AG08395 (cell line): ENCODE measurements around the gene DBT.
"Not testable (repeated sequence)": the region's sequence is repeated elsewhere in the genome, so short reads cannot be mapped to it uniquely, and the experiment has no call there.

ENCODE experiments used
- DNase-seq: peaks from one replicate; pipeline ENCODE4 v3.0.0; 2012; ENCODE audit warnings: mixed read lengths, low spot score

Gene DBT

DNA sequence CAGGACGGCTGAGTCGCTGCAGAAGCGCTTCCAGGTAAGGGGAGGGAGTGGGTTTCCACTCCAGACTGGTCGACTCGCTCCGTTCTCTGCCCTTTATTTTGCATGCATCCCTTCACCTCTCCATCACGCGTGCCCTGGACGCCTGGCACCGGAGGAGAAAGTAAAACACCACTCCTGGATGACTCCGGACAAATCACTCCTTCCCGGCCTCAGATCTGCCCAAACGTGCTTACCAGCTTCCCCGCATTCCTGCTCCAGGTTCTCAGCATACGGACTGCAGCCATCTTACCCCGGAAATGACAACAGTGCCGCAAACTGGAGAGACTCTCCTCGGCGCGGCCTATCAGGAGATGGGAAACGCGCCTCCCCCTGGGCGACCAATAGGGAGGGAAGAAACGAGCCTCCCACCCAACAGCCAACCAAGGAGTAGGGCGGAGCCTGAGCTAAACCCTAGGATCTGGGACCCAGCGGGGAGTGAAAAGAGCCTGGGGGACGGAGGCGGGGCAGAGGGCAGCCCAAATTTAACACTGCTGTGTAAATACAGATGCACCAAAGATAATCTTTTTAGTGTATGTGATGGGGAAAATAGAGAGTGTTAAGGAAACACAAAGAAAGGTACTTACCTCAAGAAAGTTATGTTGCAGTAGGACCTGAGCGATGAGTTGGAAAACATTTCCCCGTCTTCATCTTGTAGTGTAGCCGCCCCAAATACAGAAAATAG is at the start of gene DBT:
DBT (minus strand) TSS at position 298 of the 721 bp plus-strand sequence; CDS start at position 284, 14 bp downstream.
- peak; percentile 99 for DNase-seq

DNA sequence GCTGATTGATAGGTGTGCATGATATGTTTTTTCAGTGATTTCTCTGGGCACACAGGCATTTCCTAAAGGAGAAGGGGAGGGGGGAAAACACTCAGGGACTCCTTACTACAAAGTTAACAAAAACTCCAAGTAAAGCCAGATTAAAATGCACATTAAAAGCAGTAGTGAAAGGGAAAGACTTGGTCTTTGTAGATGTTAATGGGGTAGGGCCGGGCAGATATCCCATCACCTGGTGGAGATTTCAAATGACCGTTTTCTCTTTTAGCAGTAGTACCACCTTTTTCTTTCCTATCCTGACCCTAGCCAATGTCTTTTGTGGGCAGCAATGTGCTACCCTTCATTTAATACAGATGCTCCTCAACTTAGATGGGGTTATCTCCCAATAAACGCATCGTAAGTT is 48.9 kb upstream of the DBT start:
- DNase-seq = no peak

DNA sequence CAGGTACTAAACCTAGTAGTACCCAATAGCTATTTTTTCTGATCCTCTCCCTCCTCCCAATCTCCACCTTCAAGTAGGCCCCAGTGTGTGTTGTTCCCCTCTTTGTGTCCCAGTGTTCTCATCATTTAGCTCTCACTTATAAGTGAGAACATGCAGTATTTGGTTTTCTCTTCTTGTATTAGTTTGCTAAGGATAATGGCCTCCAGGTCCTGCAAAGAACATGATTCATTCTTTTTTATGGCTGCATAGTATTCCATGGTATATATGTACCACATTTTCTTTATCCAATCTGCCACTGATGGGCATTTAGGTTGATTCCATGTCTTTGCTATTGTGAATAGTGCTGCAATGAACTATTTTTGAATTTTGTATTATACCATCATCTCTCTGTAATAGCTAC is 47.4 kb upstream of the DBT start:
- DNase-seq = not testable (repeated sequence)

DNA sequence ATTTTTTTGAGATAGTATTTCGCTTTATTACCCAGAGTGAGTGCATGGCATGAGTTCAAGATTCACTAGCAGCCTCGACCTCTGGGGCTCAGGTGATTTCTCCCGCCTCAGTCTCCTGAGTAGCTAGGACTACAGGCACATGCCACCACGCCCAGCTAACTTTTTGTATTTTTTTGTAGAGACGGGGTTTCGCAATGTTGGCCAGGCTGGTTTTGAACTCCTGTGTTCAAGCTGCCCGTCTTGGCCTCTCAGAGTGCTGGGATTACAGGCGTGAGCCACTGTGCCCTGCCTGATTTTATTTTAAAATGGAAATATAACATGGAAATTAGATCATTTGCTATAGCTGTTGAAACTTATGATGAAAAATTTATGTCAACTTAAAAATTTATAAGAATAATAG is 46.5 kb upstream of the DBT start:
- DNase-seq = no peak

DNA sequence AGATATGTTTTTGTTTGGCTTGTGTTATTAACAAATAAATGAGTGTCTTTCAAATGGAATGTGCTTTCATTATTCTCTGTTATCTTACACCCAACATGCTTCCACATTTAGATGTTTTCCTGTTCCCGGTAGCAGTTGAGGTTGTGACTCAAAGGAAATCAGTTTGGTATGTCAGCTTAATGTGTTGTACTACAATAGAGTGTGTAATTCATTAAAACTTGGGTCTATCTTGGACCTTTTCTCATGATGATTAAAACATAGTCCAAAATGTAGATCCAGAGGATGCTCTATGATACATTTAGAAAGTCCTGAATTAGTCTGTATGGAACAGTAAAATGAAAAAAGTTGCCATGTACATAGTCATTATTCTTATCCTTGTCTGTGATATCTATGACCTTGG is 43.1 kb upstream of the DBT start:
- DNase-seq = no peak

DNA sequence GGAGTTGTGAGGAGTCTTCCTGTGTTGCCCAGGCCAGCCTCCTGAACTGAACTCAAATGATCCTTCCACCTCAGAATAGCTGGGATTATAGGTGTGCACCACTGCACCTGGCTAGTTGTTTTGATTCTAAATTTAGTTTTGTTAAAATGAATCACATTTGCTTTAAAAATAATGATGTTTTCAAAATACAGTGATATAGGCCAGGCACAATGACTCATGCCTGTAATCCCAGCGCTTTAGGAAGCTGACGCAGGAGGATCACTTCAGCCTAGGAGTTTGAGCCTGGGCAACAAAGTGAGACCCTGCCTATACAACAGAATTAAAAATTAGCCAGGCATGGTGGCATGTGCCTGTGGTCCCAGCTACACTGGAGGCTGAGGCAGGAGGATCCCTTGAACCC is 40.7 kb upstream of the DBT start:
- DNase-seq = no peak

DNA sequence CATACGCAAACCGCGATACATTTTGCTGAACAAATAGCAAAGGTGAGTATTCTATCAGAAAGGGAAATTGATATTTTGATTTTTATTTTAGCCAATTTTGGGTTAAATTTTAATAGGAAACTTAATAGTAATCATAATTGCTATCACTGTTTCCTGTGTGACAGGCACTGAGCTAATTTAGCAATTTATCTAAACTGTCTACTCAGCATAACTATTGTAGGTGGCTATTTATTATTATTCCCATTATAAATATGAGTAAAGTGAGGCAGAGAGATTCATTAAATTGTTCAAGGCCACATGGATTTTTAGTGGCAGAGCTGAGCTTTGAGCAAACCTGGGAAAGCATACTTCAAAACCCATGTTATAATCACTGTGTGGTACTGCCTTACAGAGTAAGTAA is 37.5 kb upstream of the DBT start:
- no peak for DNase-seq

DNA sequence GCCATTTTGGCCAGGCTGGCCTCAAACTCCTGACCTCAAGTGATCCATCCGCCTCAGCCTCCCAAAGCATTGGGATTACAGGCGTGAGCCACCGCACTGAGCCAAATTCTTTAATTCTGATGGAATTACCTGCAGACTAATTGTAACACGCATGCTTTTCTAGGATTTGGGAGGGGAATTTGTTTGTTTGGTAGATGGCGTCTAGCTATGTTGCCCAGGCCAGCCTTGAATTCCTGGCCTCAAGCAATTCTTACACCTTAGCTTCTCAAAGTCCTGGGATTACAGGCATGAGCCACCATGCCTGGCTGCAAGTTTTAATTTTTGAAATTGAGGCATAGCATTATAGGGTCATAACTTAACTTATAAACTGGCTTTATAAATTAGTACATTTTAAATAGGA is 35.0 kb upstream of the DBT start:
- no peak for DNase-seq

DNA sequence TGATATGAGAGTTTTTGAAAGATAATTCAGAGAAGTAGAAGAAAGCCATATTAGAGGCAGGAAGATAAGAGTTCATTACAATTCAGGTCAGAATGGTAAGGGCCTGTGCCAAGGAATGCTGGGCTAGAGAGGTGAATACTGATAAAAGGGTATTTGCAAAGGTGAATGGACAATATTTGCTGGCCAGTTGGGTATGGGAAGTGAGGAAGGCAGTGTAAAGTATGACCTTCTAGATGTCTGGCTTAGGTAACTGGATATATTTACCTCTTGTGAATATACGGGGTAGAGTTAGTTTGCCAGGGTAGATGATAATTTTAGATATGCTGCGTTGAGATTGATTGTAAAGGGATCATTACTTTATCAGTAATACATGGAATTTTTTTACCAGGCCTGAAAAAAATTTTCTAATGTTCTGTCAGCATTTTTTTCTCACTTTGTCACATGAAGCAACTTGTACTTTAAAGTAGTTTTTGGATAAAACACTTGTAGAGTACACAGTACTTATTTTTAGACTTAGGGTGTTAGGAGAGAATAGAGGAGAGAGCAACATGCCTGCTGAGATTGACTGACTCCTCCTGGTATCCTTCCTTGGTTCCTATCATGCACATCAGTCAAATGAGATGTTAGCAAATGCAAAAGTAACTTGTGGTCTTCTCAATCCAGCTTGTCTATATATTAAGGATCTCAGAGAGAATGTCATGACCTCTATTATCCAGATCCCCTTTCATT is 30.5 kb upstream of the DBT start:
- no peak for DNase-seq

DNA sequence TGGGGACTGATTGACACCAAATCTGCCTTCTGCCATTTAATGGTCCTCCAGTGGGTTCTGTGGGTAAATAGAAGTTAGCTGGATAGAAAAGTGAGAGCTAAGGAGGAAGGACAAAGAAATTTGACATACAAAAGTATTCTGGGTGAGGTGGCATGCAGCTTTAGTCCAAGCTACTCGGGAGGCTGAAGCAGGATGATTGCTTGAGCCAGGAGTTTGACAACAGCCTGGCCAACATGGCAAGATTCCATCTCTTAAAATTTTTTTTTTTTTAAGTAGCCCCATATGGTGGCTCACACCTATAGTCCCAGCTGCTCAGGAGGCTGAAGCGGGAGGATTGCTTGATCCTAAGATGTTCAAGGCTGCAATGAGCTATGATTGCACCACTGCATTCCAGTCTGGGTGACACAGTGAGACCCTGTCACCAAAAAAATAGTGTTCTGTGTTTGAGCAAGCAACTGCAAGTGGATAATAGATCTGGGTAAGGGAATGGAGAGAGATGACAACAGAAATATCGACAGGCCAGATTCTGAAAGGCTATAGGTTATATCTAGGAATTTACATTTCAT is 29.8 kb upstream of the DBT start:
- no peak for DNase-seq

DNA sequence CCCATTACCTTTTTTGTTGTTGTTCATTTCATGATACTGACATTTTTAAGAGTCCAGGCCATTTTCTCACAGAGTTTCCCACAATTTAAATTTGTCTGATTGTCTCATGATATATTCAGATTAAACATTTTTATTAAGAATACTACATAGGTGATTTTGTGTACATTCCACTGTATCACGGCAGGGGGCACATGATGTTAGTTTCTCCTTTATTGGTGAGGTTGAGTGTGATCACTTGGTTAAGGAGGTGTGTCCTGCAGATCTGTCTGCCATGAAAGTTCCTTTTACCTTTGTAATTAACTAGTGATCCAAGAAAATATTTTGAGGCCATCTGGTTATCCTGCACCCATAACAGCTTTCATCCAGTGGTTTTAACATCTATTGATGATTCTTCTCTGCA is 28.2 kb upstream of the DBT start:
- no peak for DNase-seq

DNA sequence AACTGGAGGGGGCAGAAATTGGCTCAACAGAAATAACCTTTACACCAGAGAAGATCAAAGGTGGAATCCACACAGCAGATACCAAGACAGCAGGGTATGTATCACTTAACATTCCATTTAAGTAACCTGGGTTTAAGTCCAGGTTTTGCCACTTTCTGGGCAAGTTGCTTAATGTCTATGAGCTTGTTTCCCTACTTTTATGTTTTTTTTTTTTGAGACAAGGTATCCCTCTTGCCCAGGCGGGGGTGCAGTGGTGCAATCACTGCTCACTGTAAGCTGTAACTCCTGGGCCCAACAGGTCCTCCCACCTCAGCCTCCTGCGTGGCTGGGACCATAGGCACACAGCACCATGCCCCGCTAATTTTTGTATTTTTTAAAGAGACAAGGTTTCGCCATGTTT is 18.6 kb upstream of the DBT start:
- no peak for DNase-seq

DNA sequence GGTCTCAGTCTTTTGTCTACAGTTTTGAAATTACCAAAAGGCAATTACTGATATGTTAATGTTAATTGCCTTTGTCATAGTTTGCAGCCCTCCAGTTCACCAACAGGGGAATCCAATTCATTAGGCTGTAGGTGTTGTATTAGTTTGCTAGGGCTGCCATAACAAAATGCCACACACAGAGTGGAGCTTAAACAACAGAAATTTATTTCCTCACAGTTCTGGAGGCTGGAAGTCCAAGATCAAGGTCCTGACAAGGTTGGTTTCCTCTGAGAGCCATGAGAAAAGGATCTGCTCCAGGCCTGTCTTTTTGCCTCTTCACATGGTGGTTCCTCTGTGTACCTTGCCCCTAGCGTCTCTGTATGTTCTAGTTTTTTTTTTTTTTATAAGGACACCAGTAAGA is 17.6 kb upstream of the DBT start:
- no peak for DNase-seq

DNA sequence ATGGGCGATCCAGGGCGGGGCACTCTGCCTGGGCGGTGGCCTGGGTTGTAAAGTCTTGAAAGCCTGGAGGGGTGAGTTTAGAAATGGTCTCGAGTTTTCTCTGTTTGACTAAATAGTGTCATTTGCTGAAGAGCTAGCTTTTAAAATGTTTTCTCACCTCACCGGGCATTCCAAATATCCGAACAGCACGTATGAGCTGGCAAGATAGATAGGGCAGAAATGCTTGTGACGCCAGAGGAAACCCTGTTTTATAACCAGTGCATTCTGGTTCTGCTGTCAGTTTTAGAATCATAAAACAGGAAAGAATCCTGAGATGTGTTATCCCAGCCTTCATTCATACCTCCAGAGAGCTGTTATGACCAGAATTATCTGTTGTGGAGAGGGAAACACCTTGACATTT is 17.1 kb upstream of the DBT start:
- DNase-seq = peak; percentile 3

DNA sequence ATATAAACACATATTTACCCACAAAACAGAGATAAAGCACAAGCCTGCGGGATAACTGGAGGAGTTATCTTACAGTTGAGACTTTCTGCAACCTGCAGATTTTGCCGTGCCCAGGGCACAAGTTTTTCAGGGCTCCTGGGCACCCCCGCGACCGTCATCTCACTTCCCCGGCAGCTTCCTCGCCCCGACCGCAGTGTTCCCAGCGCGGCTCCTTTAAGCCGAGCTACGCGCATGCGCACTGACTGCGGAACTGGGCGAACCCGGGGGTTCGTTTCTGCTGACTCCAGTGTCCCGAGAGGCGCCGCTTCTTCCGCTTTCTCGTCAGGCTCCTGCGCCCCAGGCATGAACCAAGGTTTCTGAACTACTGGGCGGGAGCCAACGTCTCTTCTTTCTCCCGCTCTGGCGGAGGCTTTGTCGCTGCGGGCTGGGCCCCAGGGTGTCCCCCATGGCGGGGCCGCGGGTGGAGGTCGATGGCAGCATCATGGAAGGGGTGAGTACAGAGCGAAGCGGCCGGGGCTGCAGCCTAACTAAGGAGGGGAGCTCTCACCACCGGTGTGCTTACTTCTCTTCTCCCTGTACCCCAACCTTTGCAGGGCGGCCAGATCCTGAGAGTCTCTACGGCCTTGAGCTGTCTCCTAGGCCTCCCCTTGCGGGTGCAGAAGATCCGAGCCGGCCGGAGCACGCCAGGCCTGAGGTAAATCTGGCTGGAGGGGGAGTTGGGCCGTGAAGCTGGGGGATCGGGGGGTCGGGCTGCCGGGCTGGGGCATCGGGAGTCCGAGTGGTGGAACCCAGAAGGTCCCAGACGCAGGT is 16.5 kb upstream of the DBT start, which contains the start of gene RTCA:
RTCA (plus strand) TSS at position 286 of the 810 bp plus-strand sequence; CDS start at position 446, 160 bp downstream.
- DNase-seq = peak; percentile 98

DNA sequence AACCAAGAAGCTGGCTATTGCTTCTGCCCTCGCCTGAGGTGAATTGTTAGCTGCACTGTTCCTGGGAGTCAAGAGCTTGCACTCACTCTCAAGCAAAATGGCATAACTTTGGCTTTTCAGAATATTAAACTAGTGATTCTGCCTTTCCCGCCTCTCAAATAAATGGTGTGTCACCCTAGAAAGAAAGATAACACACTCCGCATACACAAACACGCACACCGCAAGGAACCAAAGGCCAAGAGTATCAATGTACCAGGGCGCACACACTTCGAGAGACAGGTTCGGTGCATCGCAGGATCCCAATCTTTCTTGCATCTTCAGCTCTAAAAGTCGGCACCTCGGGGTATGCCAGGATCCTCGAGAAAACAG is 15.9 kb upstream of the DBT start:
- DNase-seq = peak; percentile 19

DNA sequence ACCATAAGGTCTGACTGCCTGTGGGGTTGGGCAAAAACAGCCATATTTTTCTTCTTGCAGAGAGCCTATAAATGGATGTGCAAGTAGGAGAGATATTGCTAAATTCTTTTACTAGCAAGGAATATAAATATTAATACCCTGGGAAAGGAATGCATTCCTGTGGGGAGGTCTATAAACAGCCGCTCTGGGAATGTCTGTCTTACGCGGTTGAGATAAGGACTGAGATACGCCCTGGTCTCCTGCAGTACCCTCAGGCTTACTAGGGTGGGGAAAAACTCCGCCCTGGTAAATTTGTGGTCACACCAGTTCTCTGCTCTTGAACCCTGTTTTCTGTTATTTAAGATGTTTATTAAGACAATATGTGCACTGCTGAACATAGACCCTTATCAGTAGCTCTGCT is 14.4 kb upstream of the DBT start:
- not testable (repeated sequence) for DNase-seq

DNA sequence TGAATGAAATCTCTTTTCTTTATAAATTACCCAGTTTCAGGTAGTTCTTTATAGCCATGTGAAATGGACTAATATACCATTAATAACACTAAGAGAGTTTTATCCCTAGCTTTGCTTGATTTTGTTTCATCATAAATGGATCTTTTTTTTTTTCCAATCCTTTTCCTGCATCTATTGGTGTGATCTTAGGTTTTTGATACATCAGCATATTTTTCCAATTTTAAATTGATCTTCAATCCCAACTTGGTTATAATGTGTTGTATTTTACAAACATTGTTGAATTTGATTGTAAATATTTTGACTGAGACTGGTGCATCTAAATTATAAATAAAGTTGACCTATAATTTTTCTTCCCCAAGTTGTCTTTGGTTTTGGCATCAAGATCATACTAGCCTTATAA is 12.1 kb upstream of the DBT start:
- no peak for DNase-seq

DNA sequence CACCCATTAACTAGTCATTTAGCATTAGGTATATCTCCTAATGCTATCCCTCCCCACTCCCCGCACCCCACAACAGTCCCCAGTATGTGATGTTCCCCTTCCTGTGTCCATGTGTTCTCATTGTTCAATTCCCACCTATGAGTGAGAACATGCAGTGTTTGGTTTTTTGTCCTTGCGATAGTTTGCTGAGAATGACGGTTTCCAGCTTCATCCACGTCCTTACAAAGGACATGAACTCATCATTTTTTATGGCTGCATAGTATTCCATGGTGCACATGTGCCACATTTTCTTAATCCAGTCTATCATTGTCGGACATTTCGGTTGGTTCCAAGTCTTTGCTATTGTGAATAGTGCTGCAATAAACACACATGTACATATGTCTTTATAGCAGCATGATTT is 8.8 kb upstream of the DBT start:
- not testable (repeated sequence) for DNase-seq

DNA sequence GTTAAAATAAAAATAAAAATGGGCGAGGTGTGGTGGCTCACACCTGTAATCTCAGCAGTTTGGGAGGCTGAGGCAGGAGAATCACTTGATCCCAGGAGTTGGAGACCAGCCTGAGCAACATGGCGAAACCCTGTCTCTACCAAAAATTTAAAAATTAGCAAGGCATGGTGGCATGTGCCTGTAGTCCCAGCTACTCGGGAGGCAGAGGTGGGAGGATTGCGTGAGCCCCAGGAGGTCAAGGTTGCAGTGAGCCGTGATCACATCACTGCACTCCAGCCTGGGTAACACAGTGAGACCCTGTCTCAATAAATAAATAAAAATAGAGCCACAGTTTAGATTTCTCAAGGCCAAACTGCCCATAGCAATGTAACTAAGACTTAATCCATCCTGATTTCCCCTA is 6.6 kb upstream of the DBT start:
- DNase-seq = not testable (repeated sequence)

DNA sequence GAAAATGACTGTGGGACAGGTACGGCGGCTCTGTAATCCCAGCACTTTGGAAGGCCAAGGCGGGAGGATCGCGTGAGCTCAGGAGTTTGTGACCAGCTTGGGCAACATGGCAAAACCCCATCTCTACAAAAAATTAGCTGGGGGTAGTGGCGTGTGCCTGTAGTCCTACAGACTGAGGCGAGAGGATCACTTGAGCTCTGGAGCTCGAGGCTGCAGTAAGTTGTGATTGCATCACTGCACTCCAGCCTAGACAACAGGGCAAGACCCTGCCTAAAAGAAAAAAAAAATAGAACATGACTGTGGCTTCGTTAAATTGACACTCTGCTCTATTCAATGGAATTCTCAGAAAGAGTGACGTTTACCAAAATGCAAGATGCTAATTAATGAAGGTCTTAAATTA is 3.9 kb upstream of the DBT start:
- DNase-seq = no peak

DNA sequence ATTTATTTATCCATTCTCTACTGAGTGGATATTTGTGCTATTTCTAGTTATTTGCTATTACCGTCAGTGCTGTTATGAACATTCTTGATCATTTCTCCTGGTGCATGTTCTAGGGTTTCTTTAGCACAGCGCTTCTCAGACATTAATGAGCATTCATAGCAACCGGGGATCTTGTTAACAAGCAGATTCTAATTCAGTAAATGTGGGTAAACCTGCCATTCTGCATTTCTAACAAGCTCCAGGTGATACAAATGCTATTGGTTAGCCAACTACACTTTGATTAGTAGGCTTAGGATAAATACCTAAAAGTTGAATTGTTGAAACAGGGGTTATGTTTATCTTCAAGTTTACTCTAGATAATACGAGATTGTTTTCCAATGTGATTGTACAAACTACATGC is 3.3 kb upstream of the DBT start:
- DNase-seq = no peak

DNA sequence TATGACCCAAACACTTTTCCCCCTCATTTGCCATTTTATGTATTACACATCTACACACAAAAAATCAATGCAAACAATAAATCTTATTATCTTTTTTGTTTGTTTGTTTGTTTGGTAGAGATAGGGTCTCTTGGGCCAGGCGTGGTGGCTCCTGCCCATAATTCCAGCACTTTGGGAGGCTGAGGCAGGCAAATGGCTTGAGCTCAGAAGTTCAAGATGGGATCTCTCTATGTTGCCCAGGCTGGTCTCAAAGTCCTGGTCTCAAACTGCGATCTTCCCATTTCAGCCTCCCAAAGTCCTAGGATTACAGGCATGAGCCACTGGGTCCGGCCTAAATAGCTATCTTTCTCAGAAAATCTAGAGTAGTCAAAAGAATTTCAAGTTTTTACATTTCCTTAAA is 1.2 kb upstream of the DBT start:
- DNase-seq = no peak
